NB4 (cell line): ENCODE data around the gene HPCAL1.

Source experiments
- DNase-seq: peaks from one replicate; pipeline ENCODE4 v3.0.0; 2010; ENCODE audit warnings: low read depth
- H3K4me3 ChIP-seq: one replicate; pipeline ENCODE4 v1.5.1; 2011; ENCODE audit warnings: mild to moderate bottlenecking, low read depth, low read length, moderate library complexity
- MYC ChIP-seq: IDR thresholded peaks from 2 replicates; pipeline ENCODE4 v1.6.1; 2011; ENCODE audit warnings: low read depth, low read length
- POLR2A ChIP-seq: IDR thresholded peaks from 2 replicates; pipeline ENCODE4 v1.6.1; 2011; ENCODE audit warnings: mild to moderate bottlenecking; ENCODE audit not compliant: insufficient read length; ENCODE audit errors: extremely low read depth
- TF ChIP-seq, protein P1 (sequence below): IDR thresholded peaks from one replicate; pipeline ENCODE4 v1.5.1; 2012; ENCODE audit warnings: low read depth, low read length
- TF ChIP-seq, protein P2 (sequence below): IDR thresholded peaks from 2 replicates; pipeline ENCODE4 v1.6.1; 2011; ENCODE audit warnings: low read depth, low read length

HPCAL1 gene

DNA sequence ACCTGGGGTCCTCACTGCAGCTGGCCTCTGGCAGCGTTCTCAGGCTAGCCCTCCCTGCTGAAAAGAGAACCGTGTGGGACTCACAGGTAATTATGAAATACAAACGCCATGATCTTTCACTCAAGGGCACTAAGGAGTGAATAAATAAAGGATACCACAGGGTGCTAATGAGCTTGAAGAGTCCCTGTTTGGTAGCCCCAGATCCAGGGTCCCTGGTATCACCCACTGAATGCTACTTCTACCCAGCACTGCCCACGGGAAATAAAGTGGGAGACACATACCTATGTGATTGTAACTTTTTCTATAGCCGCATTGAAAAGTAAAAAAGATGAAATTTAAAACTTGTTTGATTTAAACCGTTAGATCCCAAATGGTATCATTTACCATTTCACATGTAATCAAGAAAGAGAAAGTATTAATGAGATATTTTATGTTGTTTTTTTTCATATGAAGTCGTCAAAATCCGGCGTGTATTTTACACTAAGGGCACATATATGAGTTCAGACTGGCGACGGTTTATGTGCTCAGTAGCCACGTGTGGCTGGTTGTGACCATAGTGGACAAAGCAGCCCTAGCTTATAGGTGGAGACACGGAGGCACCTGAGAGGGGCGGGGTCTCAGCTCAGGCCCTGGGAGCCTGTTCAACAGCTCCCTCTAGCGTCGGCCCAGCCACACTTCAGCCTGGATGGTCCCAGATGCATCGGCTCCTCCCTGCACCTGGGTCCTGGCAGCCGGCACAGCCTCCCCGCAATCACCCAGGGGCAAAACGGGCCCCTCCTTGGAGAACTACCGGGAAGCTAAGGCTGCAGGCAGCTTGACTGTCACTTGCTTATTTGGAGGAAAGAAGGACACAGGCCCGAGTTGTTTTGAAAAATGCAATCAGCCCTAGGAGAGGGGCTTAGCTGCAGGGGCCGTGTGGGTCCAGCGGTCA, 106.2 kb downstream of the HPCAL1 start:
- TF ChIP-seq, protein P1, sequence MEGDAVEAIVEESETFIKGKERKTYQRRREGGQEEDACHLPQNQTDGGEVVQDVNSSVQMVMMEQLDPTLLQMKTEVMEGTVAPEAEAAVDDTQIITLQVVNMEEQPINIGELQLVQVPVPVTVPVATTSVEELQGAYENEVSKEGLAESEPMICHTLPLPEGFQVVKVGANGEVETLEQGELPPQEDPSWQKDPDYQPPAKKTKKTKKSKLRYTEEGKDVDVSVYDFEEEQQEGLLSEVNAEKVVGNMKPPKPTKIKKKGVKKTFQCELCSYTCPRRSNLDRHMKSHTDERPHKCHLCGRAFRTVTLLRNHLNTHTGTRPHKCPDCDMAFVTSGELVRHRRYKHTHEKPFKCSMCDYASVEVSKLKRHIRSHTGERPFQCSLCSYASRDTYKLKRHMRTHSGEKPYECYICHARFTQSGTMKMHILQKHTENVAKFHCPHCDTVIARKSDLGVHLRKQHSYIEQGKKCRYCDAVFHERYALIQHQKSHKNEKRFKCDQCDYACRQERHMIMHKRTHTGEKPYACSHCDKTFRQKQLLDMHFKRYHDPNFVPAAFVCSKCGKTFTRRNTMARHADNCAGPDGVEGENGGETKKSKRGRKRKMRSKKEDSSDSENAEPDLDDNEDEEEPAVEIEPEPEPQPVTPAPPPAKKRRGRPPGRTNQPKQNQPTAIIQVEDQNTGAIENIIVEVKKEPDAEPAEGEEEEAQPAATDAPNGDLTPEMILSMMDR: peak; percentile 97
- TF ChIP-seq, protein P2, sequence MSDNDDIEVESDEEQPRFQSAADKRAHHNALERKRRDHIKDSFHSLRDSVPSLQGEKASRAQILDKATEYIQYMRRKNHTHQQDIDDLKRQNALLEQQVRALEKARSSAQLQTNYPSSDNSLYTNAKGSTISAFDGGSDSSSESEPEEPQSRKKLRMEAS: peak; percentile 67
- TF ChIP-seq POLR2A: no peak
- peak overlapping the region; percentile 21 for H3K4me3 ChIP-seq
- DNase-seq: peak; percentile 88

GRCh38 chr2:10410001-10410822, 107.5 kb downstream of the HPCAL1 start:
- TF ChIP-seq MYC: peak; percentile 48; the same call in 1 of the 2 replicates
- TF ChIP-seq, protein P1: no peak
- no peak for TF ChIP-seq POLR2A
- TF ChIP-seq, protein P2: 0 out of 2 replicates have a peak, but pooled peaks have one; percentile 22
- DNase-seq: peak; percentile 90
- no peak overlapping the region for H3K4me3 ChIP-seq

DNA sequence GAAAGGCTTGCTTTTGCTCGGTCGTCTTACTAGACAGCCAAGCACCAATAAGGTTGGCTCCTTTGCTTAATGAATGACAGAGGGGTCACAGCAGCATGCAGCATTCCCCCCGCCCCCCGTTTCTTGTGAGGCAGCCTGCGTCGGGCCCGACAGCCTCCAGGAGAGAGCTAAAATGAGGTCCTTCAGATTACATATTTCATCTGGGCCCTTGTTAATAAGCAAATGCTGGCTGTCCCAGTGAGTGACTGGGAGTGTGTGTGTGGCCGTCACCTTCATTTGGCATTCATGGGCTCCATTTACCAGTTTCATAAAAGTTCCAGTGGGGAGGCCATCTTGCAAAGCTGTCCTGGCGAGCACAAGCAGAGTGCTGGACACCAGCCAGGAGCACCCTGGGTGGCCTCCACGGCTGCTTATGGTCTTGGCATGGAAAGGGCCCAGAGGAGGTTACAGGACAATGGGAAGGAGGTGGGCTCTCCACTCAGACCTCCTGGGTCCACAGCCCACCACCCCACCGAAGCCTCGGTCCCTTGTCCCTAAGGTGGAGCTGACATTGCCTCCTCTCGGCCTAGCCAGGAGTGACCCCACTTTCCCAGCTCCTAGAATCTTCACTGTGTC, 108.2 kb downstream of the HPCAL1 start:
- H3K4me3 ChIP-seq: no peak overlapping the region
- no peak for TF ChIP-seq POLR2A
- TF ChIP-seq, protein P2: no peak
- TF ChIP-seq, protein P1: no peak
- TF ChIP-seq MYC: no peak
- DNase-seq: no peak

DNA sequence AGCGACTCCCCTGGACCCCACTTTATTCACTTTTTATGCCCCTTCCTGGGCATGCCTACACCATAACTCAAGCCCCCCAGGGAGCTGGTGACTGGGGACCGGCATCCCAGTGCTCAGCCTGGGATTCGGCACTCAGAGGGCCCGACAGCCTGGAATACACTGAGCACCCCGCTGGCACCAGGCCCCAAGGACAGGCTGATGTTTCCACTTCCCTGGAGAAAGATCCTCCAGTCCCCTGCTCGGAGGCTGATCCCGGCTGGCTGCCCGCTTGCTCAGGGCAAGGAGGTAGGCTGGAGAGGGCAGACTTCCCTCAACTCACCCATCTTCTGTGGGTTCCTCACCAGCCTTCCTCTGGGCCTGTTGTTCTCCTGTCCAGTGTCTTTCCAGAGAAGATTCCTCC, 108.9 kb downstream of the HPCAL1 start:
- no peak for DNase-seq
- no peak overlapping the region for H3K4me3 ChIP-seq
- TF ChIP-seq POLR2A (no peak), MYC (no peak)
- TF ChIP-seq, protein P1: no peak
- TF ChIP-seq, protein P2: no peak

DNA sequence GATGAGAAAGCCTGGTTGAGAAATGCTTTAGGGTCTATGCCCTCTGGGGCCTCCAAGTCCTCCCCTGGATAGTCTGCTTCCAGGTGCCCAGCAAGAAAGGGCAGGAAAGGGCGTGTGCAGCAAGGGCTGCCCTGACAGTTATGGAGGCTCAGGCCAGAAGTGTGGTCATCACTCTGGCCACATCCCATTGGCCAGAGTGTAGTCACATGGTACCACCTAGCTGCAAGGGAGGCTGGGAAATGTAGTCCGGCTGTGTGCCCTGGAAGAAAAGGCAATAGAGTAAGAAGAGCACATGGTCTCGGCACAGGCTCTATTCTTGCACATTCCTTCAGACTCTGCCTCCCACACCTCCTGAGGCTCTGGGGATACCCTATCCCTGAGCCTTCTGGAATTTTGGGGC, 109.7 kb downstream of the HPCAL1 start:
- TF ChIP-seq, protein P2: peak; percentile 86
- TF ChIP-seq, protein P1: no peak
- no peak for TF ChIP-seq MYC
- TF ChIP-seq POLR2A: no peak
- peak; percentile 66 for DNase-seq
- no peak overlapping the region for H3K4me3 ChIP-seq
